Glutamatergic neuron (in vitro differentiated cells): ENCODE data around the gene KIAA0232. TPM values are rescaled to one million over a fixed set of nuclear protein-coding genes. Genes with fewer than 3 reads are reported as not detected.

ENCODE experiments used
- DNase-seq: peaks from one replicate; pipeline ENCODE4 v3.0.0; 2022
- H3K27ac Mint-ChIP-seq: one replicate; pipeline ENCODE4 v1.8.0; 2020; ENCODE audit warnings: mild to moderate bottlenecking, mixed read lengths, inconsistent platforms; ENCODE audit not compliant: unreplicated experiment
- H3K27me3 Mint-ChIP-seq: one replicate; pipeline ENCODE4 v1.8.0; 2020; ENCODE audit warnings: mild to moderate bottlenecking, moderate library complexity, mixed read lengths, inconsistent platforms; ENCODE audit not compliant: unreplicated experiment
- H3K36me3 Mint-ChIP-seq: one replicate; pipeline ENCODE4 v1.8.0; 2020; ENCODE audit warnings: mild to moderate bottlenecking, mixed read lengths, inconsistent platforms; ENCODE audit not compliant: unreplicated experiment
- H3K4me1 Mint-ChIP-seq: one replicate; pipeline ENCODE4 v1.8.0; 2020; ENCODE audit warnings: mild to moderate bottlenecking, low read depth, mixed read lengths, inconsistent platforms; ENCODE audit not compliant: unreplicated experiment
- H3K4me3 Mint-ChIP-seq: one replicate; pipeline ENCODE4 v1.8.0; 2020; ENCODE audit warnings: mild to moderate bottlenecking, mixed read lengths, inconsistent platforms; ENCODE audit not compliant: unreplicated experiment
- H3K9me3 Mint-ChIP-seq: one replicate; pipeline ENCODE4 v1.8.0; 2020; ENCODE audit warnings: mild to moderate bottlenecking, moderate library complexity, mixed read lengths, inconsistent platforms; ENCODE audit not compliant: unreplicated experiment
- CTCF ChIP-seq: fragments of 200-600 bp; sonication (generic); IDR thresholded peaks from one replicate; pipeline ENCODE4 v1.5.0; 2021; ENCODE audit not compliant: partially characterized antibody, unreplicated experiment
- total RNA-seq: library from RNA; stranded (reverse); fragmentation: NEBNext Ultra II Directional; extraction: Animal tissue kit (Norgen Biotek cat#: 25700); gene quantifications from one replicate; pipeline ENCODE4 v1.2.1, GENCODE V29; 2021; ENCODE audit not compliant: unreplicated experiment

The KIAA0232 gene
- total RNA-seq, 1 donor from 2014 or later: 64.4 TPM

GRCh38 chr4:6740347-6740746 lies 42.2 kb upstream of the KIAA0232 start:
- H3K4me1 Mint-ChIP-seq: no peaks in the 10 kb centered on the region
- no peak overlapping the region for H3K4me3 Mint-ChIP-seq
- H3K9me3 Mint-ChIP-seq: peaks cover 3% of the 10 kb centered on the region
- H3K36me3 Mint-ChIP-seq: no peaks in the 10 kb centered on the region
- no peak overlapping the region for H3K27ac Mint-ChIP-seq
- no peak for DNase-seq
- no peak for TF ChIP-seq CTCF
- no peaks in the 10 kb centered on the region for H3K27me3 Mint-ChIP-seq

GRCh38 chr4:6742507-6742906 lies 40.0 kb upstream of the KIAA0232 start:
- no peak for DNase-seq
- H3K27me3 Mint-ChIP-seq: no peaks in the 10 kb centered on the region
- H3K9me3 Mint-ChIP-seq: peaks cover 5% of the 10 kb centered on the region

GRCh38 chr4:6742989-6743388 lies 39.5 kb upstream of the KIAA0232 start:
- peaks cover 5% of the 10 kb centered on the region for H3K4me1 Mint-ChIP-seq

More at GRCh38 chr4:6742507-6742906, 40.0 kb upstream of the KIAA0232 start:
- H3K36me3 Mint-ChIP-seq: no peaks in the 10 kb centered on the region
- no peak overlapping the region for H3K27ac Mint-ChIP-seq
- H3K4me3 Mint-ChIP-seq: no peak overlapping the region
- TF ChIP-seq CTCF: no peak
- H3K4me1 Mint-ChIP-seq: peaks cover 5% of the 10 kb centered on the region

GRCh38 chr4:6746721-6747293 lies 35.7 kb upstream of the KIAA0232 start:
- Mint-ChIP-seq H3K9me3 (peaks cover 2% of the 10 kb centered on the region), H3K4me3 (no peak overlapping the region), H3K27me3 (no peaks in the 10 kb centered on the region), H3K36me3 (no peaks in the 10 kb centered on the region), H3K27ac (no peak overlapping the region), H3K4me1 (peaks cover 5% of the 10 kb centered on the region)
- no peak for DNase-seq
- no peak for TF ChIP-seq CTCF

More at GRCh38 chr4:6742989-6743388, 39.5 kb upstream of the KIAA0232 start:
- no peak overlapping the region for H3K27ac Mint-ChIP-seq
- H3K4me3 Mint-ChIP-seq: no peak overlapping the region
- H3K9me3 Mint-ChIP-seq: peaks cover 5% of the 10 kb centered on the region
- no peaks in the 10 kb centered on the region for H3K36me3 Mint-ChIP-seq
- DNase-seq: no peak
- no peaks in the 10 kb centered on the region for H3K27me3 Mint-ChIP-seq
- TF ChIP-seq CTCF: no peak

- no peak overlapping the region for H3K27ac Mint-ChIP-seq
- peaks cover 2% of the 10 kb centered on the region for H3K9me3 Mint-ChIP-seq
- H3K4me3 Mint-ChIP-seq: no peak overlapping the region
- no peak for TF ChIP-seq CTCF
- H3K27me3 Mint-ChIP-seq: no peaks in the 10 kb centered on the region
- peaks cover 5% of the 10 kb centered on the region for H3K4me1 Mint-ChIP-seq
- H3K36me3 Mint-ChIP-seq: no peaks in the 10 kb centered on the region
- no peak for DNase-seq
Measured at GRCh38 chr4:6747294-6748051, 35.1 kb upstream of the KIAA0232 start.
